ENCODE measurements around the gene TAGLN3. TPM values are rescaled to one million over a fixed set of nuclear protein-coding genes. Genes with fewer than 3 reads are reported as not detected.

The TAGLN3 gene
- total and polyA plus RNA-seq, 9 donors: 0.19 TPM; not detected in 8

- WGBS, 3 donors: 29 to 37% (median 30%) methylated on average over 19 of the region's 19 CpGs
Observed at GRCh38 chr3:111999484-112000324, 982 bp downstream of the TAGLN3 start.

DNA sequence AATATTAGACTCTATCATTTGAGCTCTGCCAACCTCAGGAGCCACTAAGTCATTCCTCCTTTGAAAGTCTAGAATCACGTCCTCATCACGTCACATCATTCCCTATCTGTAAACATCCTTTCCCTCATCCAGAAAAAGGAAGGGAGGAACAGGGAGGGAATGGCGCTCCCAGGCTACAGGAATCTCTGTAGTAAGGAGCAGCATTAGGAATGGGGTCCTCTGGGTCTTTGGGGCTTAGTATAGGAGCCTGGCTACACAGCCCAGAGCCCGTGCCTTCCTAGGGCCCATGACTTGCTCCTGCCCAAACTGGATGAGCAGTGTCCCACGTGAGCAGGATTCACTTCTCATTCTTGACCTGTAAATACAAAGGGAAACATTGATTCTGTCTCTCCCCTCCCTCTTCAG is 1.6 kb downstream of the TAGLN3 start:
- intact Hi-C loops (cut with DNase I): no loop called here
- no peak for TF ChIP-seq POLR2A (IDR thresholded peaks at IDR 0.05)
- no peak for TF ChIP-seq EP300 (IDR thresholded peaks at IDR 0.05)
- no peak for TF ChIP-seq CTCF (IDR thresholded peaks at IDR 0.05)
- 91 to 96% (median 91%) methylated on average over 5 of the region's 5 CpGs for WGBS, 3 donors
- Histone ChIP-seq H3K36me3 (no peaks in the 10 kb centered on the region), H3K9me3 (no peaks in the 10 kb centered on the region), H3K4me1 (ENCODE audit: insufficient read depth) (peaks cover 2% of the 10 kb centered on the region), H3K4me3 (no peak overlapping the region), H3K27me3 (no peaks in the 10 kb centered on the region), H3K27ac (no peak overlapping the region)
- no peak for DNase-seq

More at GRCh38 chr3:111999484-112000324, 982 bp downstream of the TAGLN3 start:
- no peak for TF ChIP-seq CTCF (IDR thresholded peaks at IDR 0.05)
- Histone ChIP-seq H3K4me1 (ENCODE audit: insufficient read depth) (peaks cover 2% of the 10 kb centered on the region), H3K27me3 (no peaks in the 10 kb centered on the region), H3K27ac (no peak overlapping the region), H3K36me3 (no peaks in the 10 kb centered on the region), H3K9me3 (no peaks in the 10 kb centered on the region), H3K4me3 (peak overlapping the region; percentile 30)
- DNase-seq: no peak
- intact Hi-C loops (cut with DNase I): no loop called here

DNA sequence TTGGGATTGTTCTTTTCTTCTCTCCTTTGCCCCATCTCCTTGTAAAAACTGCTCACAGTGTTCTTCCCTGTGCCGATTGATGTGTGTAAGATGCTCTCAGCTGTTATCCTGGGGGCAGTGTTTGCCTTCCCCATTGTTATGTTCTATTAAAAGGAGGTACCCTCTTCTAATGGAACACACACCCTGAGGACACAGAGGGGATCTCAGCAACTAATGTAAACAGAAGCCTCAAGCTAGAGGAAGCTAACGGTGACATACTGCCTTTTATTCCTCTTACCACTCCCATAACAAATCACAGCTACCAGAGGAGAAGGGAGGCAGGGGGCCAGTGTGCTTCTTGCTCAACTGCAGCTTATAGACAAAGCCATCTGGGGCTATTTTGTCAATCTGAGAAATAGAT is 2.2 kb downstream of the TAGLN3 start:
- H3K4me1 ChIP-seq (ENCODE audit: insufficient read depth): peaks cover 2% of the 10 kb centered on the region
- no peaks in the 10 kb centered on the region for H3K27me3 ChIP-seq
- intact Hi-C loops (cut with DNase I): no loop called here
- TF ChIP-seq CTCF (IDR thresholded peaks at IDR 0.05): no peak
- no peak for TF ChIP-seq POLR2A (IDR thresholded peaks at IDR 0.05)
- no peak for TF ChIP-seq EP300 (IDR thresholded peaks at IDR 0.05)
- 79 to 92% (median 79%) methylated on average over 2 of the region's 2 CpGs for WGBS, 3 donors
- no peaks in the 10 kb centered on the region for H3K36me3 ChIP-seq
- no peak overlapping the region for H3K4me3 ChIP-seq
- H3K9me3 ChIP-seq: no peaks in the 10 kb centered on the region
- H3K27ac ChIP-seq: no peak overlapping the region
- DNase-seq: no peak

- intact Hi-C loops (cut with DNase I): no loop called here
- H3K4me3 ChIP-seq: no peak overlapping the region
- peaks cover 2% of the 10 kb centered on the region for H3K4me1 ChIP-seq (ENCODE audit: insufficient read depth)
- no peak for DNase-seq
- no peaks in the 10 kb centered on the region for H3K27me3 ChIP-seq
- no peak overlapping the region for H3K27ac ChIP-seq
- no peaks in the 10 kb centered on the region for H3K9me3 ChIP-seq
- WGBS, 3 donors: 98 to 99% (median 98%) methylated on average over 2 of the region's 2 CpGs
- H3K36me3 ChIP-seq: no peaks in the 10 kb centered on the region
- no peak for TF ChIP-seq POLR2A (IDR thresholded peaks at IDR 0.05)
Observed at GRCh38 chr3:112001526-112001925, 2.8 kb downstream of the TAGLN3 start.

Measured in ovary (tissue), 9 donors.